ENCODE measurements around the gene AP1AR. TPM values are rescaled to one million over a fixed set of nuclear protein-coding genes. Genes with fewer than 3 reads are reported as not detected.

Gene AP1AR
- total and polyA plus RNA-seq, 4 donors = 7.6 to 14.7 (median 7.8) TPM

GRCh38 chr4:112222219-112222955 lies 9.2 kb upstream of the AP1AR start (continued):
- no peak for TF ChIP-seq ATF3 (IDR thresholded peaks at IDR 0.05)
- TF ChIP-seq NR2F2 (IDR thresholded peaks at IDR 0.05) = no peak
- TF ChIP-seq JUND (IDR thresholded peaks at IDR 0.05) = no peak

DNA sequence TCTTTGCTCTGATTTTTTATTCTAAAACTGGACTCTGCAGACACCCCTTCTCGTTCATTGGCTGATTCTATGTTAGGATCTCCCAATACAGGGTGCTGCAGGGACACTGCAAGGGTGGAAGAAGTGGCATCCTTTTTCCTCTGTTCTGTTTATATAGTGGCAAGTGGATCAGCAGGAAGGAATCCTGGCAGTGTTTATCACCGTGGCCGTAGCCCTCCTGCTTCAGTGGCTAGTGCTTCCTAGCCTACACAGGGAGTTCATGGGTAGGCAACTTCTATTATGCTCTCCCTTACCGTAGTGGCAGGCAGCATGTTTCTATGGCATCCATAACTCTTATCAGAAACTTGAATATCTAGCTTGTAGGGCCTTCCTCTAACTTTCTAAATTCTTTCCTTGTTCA lies 6.4 kb upstream of the AP1AR start:
- Histone ChIP-seq H3K4me1 (ENCODE audit: control insufficient read depth in 4 of 4, insufficient read depth in 4 of 4, low read length in 3 of 4) (peaks cover 0 to 1% (median 0%) of the 10 kb centered on the region in 4 donors), H3K4me3 (ENCODE audit: low read depth in 1 of 3, low read length in 3 of 3) (no peak overlapping the region), H3K27me3 (ENCODE audit: control insufficient read depth in 4 of 4, insufficient read depth in 4 of 4, low read length in 3 of 4) (no peaks in the 10 kb centered on the region), H3K9me3 (ENCODE audit: control insufficient read depth in 4 of 4, low read length in 3 of 4) (no peaks in the 10 kb centered on the region), H3K9ac (ENCODE audit: low read depth in 1 of 2, low read length in 2 of 2) (no peak overlapping the region), H3K27ac (ENCODE audit: low read depth in 1 of 2, low read length in 2 of 2) (no peak overlapping the region), H3K36me3 (ENCODE audit: control insufficient read depth in 4 of 4, insufficient read depth in 3 of 4, low read depth in 1 of 4, low read length in 3 of 4) (no peaks in the 10 kb centered on the region)
- DNase-seq (ENCODE audit: low spot score) = no peak
- 64% methylated on average over 4 of the region's 4 CpGs for WGBS
- TF ChIP-seq ATF3 (IDR thresholded peaks at IDR 0.05) (no peak), SP1 (IDR thresholded peaks at IDR 0.05) (no peak), ZBTB33 (IDR thresholded peaks at IDR 0.05) (no peak), RXRA (IDR thresholded peaks at IDR 0.05) (no peak)
- TF ChIP-seq, protein P1, sequence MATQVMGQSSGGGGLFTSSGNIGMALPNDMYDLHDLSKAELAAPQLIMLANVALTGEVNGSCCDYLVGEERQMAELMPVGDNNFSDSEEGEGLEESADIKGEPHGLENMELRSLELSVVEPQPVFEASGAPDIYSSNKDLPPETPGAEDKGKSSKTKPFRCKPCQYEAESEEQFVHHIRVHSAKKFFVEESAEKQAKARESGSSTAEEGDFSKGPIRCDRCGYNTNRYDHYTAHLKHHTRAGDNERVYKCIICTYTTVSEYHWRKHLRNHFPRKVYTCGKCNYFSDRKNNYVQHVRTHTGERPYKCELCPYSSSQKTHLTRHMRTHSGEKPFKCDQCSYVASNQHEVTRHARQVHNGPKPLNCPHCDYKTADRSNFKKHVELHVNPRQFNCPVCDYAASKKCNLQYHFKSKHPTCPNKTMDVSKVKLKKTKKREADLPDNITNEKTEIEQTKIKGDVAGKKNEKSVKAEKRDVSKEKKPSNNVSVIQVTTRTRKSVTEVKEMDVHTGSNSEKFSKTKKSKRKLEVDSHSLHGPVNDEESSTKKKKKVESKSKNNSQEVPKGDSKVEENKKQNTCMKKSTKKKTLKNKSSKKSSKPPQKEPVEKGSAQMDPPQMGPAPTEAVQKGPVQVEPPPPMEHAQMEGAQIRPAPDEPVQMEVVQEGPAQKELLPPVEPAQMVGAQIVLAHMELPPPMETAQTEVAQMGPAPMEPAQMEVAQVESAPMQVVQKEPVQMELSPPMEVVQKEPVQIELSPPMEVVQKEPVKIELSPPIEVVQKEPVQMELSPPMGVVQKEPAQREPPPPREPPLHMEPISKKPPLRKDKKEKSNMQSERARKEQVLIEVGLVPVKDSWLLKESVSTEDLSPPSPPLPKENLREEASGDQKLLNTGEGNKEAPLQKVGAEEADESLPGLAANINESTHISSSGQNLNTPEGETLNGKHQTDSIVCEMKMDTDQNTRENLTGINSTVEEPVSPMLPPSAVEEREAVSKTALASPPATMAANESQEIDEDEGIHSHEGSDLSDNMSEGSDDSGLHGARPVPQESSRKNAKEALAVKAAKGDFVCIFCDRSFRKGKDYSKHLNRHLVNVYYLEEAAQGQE (IDR thresholded peaks at IDR 0.05) = no peak

DNA sequence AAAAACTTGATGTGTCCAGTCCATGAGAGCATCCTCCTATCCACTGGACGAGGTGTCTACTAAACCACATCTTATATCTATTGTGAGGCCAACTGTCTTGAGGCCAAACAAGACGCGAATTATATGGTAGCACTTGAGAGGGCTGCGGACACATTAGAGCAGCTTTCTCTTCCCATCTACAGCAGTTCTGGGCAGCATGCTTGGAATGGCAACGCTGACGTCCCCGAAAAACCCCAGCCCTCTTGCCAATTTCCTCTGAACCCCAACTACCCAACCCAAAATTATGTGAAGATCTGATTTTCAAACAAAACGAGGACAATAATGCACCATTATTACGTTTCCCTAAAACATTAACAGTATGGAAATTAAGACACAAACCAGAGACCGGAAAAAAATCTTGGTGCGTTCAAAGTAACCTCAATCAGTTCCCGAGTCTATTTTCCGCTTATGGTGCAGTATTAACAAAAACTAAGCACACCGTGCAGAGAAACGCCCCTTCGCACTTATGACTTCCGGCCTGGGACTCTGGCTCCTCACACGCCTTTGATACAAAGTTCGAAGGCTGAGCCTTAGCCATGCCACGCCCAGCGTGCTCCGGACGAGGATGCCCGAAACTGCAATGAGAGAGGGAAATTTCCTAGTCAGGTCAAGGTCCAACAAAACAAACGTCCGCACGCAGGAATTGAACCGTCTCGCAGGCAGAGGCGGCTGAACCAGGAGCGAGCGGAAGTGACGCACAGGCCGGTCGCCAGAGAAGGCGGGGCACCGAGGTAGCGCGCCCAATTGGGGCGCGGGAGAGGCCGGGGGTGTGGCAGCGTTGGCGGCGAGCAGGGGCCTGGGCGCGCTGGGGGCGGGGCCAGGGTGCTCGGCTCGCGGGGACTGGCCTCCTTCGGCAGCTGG lies 458 bp upstream of the AP1AR start:
- Histone ChIP-seq H3K27ac (ENCODE audit: low read depth in 1 of 2, low read length in 2 of 2) (peak overlapping the region; percentile 97 to 100), H3K36me3 (ENCODE audit: control insufficient read depth in 4 of 4, insufficient read depth in 3 of 4, low read depth in 1 of 4, low read length in 3 of 4) (no peaks in the 10 kb centered on the region), H3K9me3 (ENCODE audit: control insufficient read depth in 4 of 4, low read length in 3 of 4) (no peaks in the 10 kb centered on the region), H3K27me3 (ENCODE audit: control insufficient read depth in 4 of 4, insufficient read depth in 4 of 4, low read length in 3 of 4) (no peaks in the 10 kb centered on the region), H3K4me1 (ENCODE audit: control insufficient read depth in 4 of 4, insufficient read depth in 4 of 4, low read length in 3 of 4) (peaks cover 2 to 14% (median 9%) of the 10 kb centered on the region in 4 donors), H3K4me3 (ENCODE audit: low read depth in 1 of 3, low read length in 3 of 3) (peak overlapping the region; percentile 80 to 95 (median 95)), H3K9ac (ENCODE audit: low read depth in 1 of 2, low read length in 2 of 2) (peak overlapping the region; percentile 93 to 98)
- WGBS = under 1% methylated on average over 52 of the region's 52 CpGs
- peak; percentile 98 for DNase-seq (ENCODE audit: low spot score)
- TF ChIP-seq NR2F2 (IDR thresholded peaks at IDR 0.05) = peak; percentile 80
- peak; percentile 100 for TF ChIP-seq MAX (IDR thresholded peaks at IDR 0.05)
- peak; percentile 61 for TF ChIP-seq FOXA2 (IDR thresholded peaks at IDR 0.05)
- TF ChIP-seq SP1 (IDR thresholded peaks at IDR 0.05) = peak; percentile 98
- peak; percentile 50 for TF ChIP-seq ATF3 (IDR thresholded peaks at IDR 0.05)
- TF ChIP-seq, protein P1 (IDR thresholded peaks at IDR 0.05) = peak; percentile 80
- TF ChIP-seq EGR1 (IDR thresholded peaks at IDR 0.05; ENCODE audit: low read depth in 2 of 2) = peak; percentile 76 to 97
- peak; percentile 36 for TF ChIP-seq FOXA1 (IDR thresholded peaks at IDR 0.05)
- peak; percentile 98 to 99 for TF ChIP-seq HNF4A (conservative IDR thresholded peaks at IDR 0.05)
- TF ChIP-seq RXRA (IDR thresholded peaks at IDR 0.05) = peak; percentile 88
- peak; percentile 81 to 83 for TF ChIP-seq JUND (IDR thresholded peaks at IDR 0.05)
- TF ChIP-seq TAF1 (conservative IDR thresholded peaks at IDR 0.05) = peak; percentile 11
